Femur (tissue), 1 donor: ENCODE measurements around the gene TMCO2.

Experiments used
- DNase-seq: peaks from one replicate; pipeline ENCODE4 v3.0.0-alpha.2; 2017

Gene TMCO2

DNA sequence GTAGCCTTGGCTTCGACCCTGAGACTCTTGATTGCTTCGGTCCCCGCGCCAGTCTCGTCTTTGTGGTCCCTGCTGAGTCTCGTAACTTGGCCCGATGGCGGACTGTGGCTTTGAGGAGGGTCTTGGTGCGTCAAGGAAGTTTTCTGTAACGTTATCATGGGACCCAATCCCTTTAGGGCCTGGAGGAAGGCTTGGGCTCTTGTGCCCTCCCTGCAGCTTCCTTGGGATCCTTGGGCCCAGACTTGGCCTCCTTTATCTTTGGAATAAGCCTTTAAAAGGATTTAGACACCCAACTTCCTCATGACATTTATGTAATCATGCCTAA lies 10.7 kb downstream of the TMCO2 start:
- DNase-seq: no peak

DNA sequence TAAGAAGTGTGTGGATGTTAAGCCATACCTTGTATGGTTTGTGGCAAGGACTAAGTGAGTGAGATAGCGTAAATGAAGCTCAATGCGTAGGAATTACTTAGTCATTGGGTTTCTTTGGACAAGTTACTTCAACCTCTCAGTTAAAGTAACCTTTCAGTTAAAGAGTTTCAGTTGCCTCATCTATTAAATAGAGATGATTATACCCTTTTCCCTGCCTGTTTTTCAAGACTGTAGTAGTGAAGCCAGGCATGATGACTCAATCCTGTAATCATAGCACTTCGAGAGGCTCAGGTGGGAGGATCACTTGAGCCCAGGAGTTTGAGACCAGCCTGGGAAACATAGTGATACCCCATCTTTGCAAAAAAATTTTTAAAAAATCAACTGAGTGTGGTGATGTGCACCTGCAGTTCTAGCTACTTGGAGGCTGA lies 16.6 kb downstream of the TMCO2 start:
- DNase-seq: no peak

DNA sequence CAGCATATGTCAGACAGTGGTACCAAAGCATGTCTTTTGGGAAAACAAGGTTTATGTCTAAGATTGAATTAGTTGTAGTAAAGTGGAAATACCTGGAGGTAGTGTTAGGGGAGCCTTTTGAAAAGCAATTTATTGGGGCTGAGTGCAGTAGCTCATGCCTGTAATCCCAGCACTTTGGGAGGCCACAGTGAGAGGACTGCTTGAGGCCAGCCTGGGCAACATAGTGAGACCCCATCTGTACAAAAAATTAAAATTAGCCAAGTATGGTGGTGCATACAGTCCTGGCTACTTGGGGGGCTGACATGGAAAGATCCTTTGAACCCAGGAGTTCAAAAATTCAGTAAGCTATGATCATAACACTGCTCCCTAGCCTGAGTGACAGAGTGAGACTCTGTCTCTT lies 17.6 kb downstream of the TMCO2 start:
- no peak for DNase-seq

DNA sequence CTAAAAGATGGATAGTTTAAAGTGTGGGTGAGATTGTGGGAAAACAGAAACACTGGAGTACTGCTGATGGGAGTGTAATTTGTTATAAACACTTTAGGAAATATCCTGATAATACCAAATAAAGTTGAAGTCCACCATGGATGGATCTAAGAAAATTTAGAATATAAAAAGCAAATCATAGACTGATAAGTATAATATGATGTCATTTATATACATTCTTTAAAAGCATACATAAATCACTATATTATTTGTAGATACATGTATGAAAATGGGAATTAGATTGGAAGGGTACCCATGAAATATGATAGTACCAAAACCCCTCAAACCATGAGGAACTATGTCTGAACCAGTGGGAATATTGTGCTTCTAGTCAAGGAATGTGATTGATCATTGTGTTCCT lies 18.2 kb downstream of the TMCO2 start:
- no peak for DNase-seq

DNA sequence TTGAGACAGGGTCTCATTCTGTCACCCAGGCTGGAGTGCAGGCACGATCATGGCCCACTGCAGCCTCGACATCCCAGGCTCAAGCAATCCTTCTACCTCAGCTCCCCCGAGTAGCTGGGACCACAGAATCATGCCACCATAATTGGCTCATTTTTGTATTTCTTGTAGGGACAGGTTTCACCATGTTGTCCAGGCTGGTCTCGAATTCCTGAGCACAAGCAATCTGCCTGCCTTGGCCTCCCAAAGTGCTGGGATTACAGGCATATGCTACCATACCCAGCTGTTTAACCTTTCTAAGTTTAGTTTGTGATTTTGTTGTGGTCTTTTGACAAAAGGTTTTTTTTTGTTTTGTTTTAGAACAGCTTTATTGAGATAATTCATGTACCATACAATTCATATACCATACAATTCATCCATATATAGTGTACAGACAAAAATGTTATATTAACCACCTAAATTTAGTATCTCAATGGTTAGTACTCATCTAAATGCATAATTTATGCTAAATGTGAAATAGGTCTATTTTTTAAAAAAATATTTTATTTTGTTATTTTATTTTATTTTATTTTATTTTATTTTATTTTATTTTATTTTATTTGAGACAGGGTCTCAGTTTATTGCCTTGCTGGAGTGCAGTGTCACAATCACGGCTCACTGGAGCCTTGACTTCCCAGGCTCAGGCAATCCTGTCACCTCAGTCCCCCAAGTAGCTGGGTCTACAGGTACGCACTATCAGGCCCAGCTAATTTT lies 19.2 kb downstream of the TMCO2 start:
- no peak for DNase-seq

DNA sequence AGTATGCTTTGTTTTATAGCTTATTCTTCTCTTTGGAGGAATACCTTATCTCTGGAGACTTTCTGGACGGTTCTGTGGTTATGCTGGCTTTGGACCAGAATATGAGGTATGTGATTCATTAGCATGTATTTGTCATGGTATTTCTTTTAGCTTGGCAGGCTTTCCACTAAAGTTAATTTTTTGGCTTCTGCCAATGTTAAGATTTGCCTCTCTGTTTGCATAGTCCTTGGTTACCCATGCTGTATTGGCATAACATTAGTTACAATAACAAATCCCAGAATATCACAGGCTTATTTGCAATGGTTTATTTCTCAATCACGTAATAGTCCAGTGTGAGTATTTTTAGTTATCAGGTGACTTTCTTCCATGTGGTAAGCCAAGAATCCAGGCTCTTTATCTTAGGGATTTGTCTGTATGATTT lies 20.0 kb downstream of the TMCO2 start:
- DNase-seq: no peak

DNA sequence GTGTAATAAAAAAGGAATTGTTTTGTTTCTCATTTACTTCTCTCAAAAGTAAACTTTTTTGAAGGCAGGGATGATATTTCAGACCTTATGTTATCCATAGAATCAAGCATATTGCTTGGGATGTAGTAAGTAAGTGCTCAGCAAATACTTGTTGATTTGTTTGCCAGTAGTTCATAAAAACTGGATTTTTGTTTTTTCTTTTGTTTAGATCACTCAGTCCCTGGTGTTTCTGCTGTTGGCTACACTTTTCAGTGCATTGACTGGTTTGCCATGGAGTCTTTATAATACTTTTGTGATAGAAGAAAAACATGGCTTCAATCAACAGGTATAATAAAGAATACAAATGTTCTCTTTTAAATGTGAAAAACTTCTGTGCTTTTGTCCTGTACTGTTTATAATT lies 20.5 kb downstream of the TMCO2 start:
- no peak for DNase-seq

- no peak for DNase-seq
Measured at GRCh38 chr1:40270152-40270834, 22.6 kb downstream of the TMCO2 start.

GRCh38 chr1:40272653-40273213 lies 25.0 kb downstream of the TMCO2 start:
- DNase-seq: no peak

GRCh38 chr1:40273547-40274166 lies 25.9 kb downstream of the TMCO2 start:
- no peak for DNase-seq

- no peak for DNase-seq
Measured at GRCh38 chr1:40274331-40274730, 26.6 kb downstream of the TMCO2 start.

DNA sequence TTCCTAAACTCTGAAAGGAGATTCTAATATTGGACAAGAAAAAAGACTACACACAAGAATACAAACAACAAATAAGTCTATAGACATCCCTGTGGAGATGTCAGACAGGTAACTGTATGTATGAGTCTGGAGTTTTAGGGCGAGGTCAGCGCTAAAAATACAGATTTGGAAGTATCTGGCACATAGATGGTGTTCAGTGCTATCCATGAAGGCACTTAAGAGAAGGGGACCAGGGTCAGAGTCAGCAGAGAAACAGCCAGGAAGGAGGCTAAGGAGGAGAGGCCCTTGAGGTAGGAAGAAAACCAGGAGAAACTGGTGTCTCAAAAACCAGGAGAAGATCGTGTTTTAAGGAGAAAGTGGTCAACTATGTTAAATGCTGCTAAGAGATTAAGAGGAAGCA lies 28.4 kb downstream of the TMCO2 start:
- DNase-seq: no peak

DNA sequence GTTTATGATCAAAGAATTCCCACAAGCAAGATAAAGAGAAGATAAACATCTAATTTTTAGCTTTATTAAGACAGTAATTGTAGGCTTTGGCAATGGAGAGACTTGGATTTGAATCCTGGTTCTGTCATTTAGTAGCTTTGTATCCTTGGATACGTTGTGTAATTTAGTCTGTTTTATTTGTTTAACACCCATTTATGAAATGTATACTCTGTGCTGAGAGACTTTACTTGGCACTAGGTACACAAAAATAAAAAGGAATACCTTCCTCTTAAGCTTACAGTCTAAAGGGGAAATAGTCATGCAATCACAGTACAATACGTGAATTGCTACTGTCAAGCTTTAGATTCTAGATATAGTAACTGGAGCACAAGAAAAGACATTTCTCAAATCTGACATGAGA lies 34.1 kb downstream of the TMCO2 start:
- DNase-seq: no peak

DNA sequence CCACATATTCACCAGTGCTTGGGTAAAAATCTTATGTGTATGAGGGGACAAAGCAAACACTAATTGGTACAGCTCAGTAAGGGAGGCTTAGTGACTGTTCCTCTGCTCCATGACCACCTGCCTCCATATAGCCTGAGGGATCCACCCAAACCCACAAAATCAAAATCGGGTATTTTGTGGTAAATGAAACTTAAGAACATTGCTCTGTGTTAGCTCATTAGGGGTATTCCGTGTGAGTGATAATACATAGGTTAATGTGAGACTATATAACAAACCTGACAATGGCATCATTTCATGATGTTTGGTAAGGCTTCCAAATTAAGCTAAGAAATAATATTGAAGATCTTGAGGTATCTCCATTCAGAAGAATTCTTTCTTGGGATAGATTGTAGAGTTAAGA lies 43.6 kb downstream of the TMCO2 start:
- DNase-seq: no peak

- no peak for DNase-seq
Measured at GRCh38 chr1:40299366-40300248, 51.9 kb downstream of the TMCO2 start.

DNA sequence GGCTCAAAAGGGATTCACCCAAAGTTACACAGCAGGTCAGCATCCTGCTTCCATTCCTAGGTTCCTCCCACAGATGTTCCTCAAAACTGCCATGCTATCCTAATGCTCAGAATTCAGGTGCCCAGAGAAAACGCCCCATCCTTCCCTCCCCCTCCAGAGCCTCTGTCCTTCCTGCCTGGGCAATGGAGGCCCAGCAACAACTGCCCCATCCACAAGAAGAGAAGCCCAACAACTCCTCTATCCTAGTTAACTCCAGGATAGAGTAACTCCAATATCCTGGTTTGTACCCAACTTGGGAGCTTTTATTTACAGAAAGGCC lies 52.5 kb downstream of the TMCO2 start:
- DNase-seq: no peak

- DNase-seq: no peak
Measured at GRCh38 chr1:40300651-40301050, 52.9 kb downstream of the TMCO2 start.

DNA sequence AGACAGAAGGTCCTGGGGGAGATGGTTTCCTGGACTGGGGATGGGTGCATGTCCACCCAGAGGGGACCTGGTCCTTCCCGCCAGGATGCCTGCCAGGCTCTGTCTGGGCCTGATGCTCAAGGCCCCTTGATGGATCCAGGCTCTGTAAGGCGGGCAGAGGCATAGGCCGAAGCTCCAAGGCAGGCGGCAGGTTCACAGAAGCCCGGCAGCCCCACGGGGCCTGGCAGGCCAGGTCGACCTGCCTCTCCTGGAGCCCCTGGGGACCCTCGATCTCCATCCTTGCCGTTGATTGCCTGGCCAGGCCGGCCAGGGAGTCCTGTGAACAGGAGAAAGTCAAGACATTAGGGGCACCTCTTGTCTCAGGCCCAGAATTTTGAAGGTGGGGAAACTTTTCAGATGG lies 53.3 kb downstream of the TMCO2 start:
- no peak for DNase-seq
